WTC11 (cell line): ENCODE data around the gene GNAO1. TPM values are rescaled to one million over a fixed set of nuclear protein-coding genes. Genes with fewer than 3 reads are reported as not detected.
A peak's percentile ranks its signal among the peaks of the same experiment; 100 is the strongest.

Experiments used
- ATAC-seq: fragments of 200-7000 bp; cut with Tn5 transposase; 2 replicates; pipeline ENCODE4 v1.10.0; 2021; ENCODE audit warnings: mild to moderate bottlenecking, moderate library complexity
- CTCF ChIA-PET: fragments of 300-600 bp; sonication (Branson Sonifier 250); formaldehyde crosslinking; loops from one replicate; lab custom pipeline; 2021; ENCODE audit warnings: antibody characterized with exemption; lab: Charles Lee
- POLR2A ChIA-PET: fragments of 350-600 bp; sonication (Branson Sonifier 250); formaldehyde crosslinking; loops from one replicate; lab custom pipeline; 2021; ENCODE audit warnings: antibody characterized with exemption; lab: Charles Lee
- DNase-seq: peaks from one replicate; pipeline ENCODE4 v3.0.0; 2021; ENCODE audit warnings: low spot score
- H3K27ac Mint-ChIP-seq: 2 replicates; pipeline ENCODE4 v1.8.0; 2021; ENCODE audit warnings: mixed read lengths
- H3K27me3 Mint-ChIP-seq: 2 replicates; pipeline ENCODE4 v1.8.0; 2021; ENCODE audit warnings: low read depth, mild to moderate bottlenecking, moderate library complexity, mixed read lengths
- H3K36me3 Mint-ChIP-seq: 2 replicates; pipeline ENCODE4 v1.8.0; 2021; ENCODE audit warnings: mixed read lengths
- H3K4me1 Mint-ChIP-seq: 2 replicates; pipeline ENCODE4 v1.8.0; 2022; ENCODE audit warnings: mixed read lengths
- H3K4me3 Mint-ChIP-seq: 2 replicates; pipeline ENCODE4 v1.8.0; 2021; ENCODE audit warnings: mild to moderate bottlenecking, moderate library complexity, mixed read lengths
- H3K9me3 Mint-ChIP-seq: 2 replicates; pipeline ENCODE4 v1.8.0; 2021; ENCODE audit warnings: mixed read lengths
- CBFB ChIP-seq: sonication (generic); formaldehyde crosslinking; IDR thresholded peaks from 2 replicates; pipeline ENCODE4 v1.8.1; 2022; ENCODE audit warnings: mild to moderate bottlenecking, low read depth, missing genetic modification reagents
- GABPB1 ChIP-seq: sonication (generic); formaldehyde crosslinking; IDR thresholded peaks from 2 replicates; pipeline ENCODE4 v1.8.1; 2023; ENCODE audit warnings: mild to moderate bottlenecking, missing genetic modification reagents
- GTF2I ChIP-seq: fragments of 250-450 bp; sonication (Bioruptor Pico); conservative IDR thresholded peaks from 2 replicates; pipeline ENCODE4 v1.4.0; 2021; ENCODE audit warnings: mild to moderate bottlenecking
- IRF2 ChIP-seq: sonication (generic); formaldehyde crosslinking; IDR thresholded peaks from 2 replicates; pipeline ENCODE4 v1.8.0; 2022; ENCODE audit warnings: low read depth, missing genetic modification reagents, borderline replicate concordance
- JUN ChIP-seq: sonication (generic); formaldehyde crosslinking; IDR thresholded peaks from 2 replicates; pipeline ENCODE4 v1.8.0; 2023; ENCODE audit warnings: mild to moderate bottlenecking, missing genetic modification reagents
- SOX15 ChIP-seq: fragments of 250-450 bp; sonication (Bioruptor Pico); IDR thresholded peaks from 2 replicates; pipeline ENCODE4 v1.9.0; 2021; ENCODE audit warnings: mild to moderate bottlenecking
- ZNF232 ChIP-seq: sonication (generic); formaldehyde crosslinking; IDR thresholded peaks from 2 replicates; pipeline ENCODE4 v1.8.0; 2022; ENCODE audit warnings: mild to moderate bottlenecking, missing genetic modification reagents
- total RNA-seq: library from RNA; stranded (reverse); gene quantifications from 3 replicates; pipeline ENCODE4 v1.2.3, GENCODE V29; 2021
- TF ChIP-seq, protein P1 (sequence below): sonication (generic); formaldehyde crosslinking; IDR thresholded peaks from 2 replicates; pipeline ENCODE4 v1.8.1; 2023; ENCODE audit warnings: mild to moderate bottlenecking, missing genetic modification reagents, borderline replicate concordance
- TF ChIP-seq, protein P2 (sequence below): sonication (generic); formaldehyde crosslinking; IDR thresholded peaks from 2 replicates; pipeline ENCODE4 v1.8.1; 2023; ENCODE audit warnings: mild to moderate bottlenecking, missing genetic modification reagents
- TF ChIP-seq, protein P3 (sequence below): sonication (generic); formaldehyde crosslinking; IDR thresholded peaks from 2 replicates; pipeline ENCODE4 v1.8.1; 2022; ENCODE audit warnings: missing genetic modification reagents, borderline replicate concordance
- TF ChIP-seq, protein P4 (sequence below): sonication (generic); formaldehyde crosslinking; IDR thresholded peaks from 2 replicates; pipeline ENCODE4 v1.8.0; 2023; ENCODE audit warnings: mild to moderate bottlenecking, missing genetic modification reagents
- TF ChIP-seq, protein P5 (sequence below): fragments of 250-450 bp; sonication (Bioruptor Pico); IDR thresholded peaks from 2 replicates; pipeline ENCODE4 v1.9.0; 2021; ENCODE audit warnings: moderate library complexity, mild to moderate bottlenecking, inconsistent platforms, borderline replicate concordance
- TF ChIP-seq, protein P6 (sequence below): fragments of 250-450 bp; sonication (Bioruptor Pico); IDR thresholded peaks from 2 replicates; pipeline ENCODE4 v1.9.0; 2021; ENCODE audit warnings: mild to moderate bottlenecking, borderline replicate concordance
- TF ChIP-seq, protein P7 (sequence below): fragments of 250-450 bp; sonication (Bioruptor Pico); conservative IDR thresholded peaks from 2 replicates; pipeline ENCODE4 v1.9.0; 2021; ENCODE audit warnings: mild to moderate bottlenecking

GNAO1 gene
- total RNA-seq, 1 experiment from 2014 or later = 30.6 TPM

DNA sequence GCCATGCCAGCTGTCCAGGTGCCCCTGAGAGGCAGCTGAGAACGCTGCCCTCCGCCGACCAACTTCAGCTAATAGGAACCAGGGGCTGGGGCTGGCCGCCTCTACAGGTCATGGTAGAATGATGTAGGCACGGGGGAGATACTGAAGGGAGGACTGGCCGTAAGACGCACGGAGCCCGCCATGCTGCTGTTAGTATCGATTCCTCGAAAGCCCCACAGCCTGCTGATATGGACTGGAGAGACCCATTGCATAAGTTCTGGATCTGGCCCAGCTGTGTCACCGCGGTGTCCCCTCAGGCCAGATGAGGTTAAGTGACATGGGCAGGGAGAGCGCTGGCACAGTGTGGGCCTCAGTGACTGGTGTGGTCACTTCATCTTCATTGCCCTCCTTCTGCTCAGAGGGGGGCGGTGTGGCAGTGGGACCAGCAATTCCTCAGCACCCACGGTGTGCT is 158.4 kb downstream of the GNAO1 start:
- Mint-ChIP-seq H3K4me1 (no peaks in the 10 kb centered on the region), H3K4me3 (no peak overlapping the region), H3K36me3 (no peaks in the 10 kb centered on the region), H3K27me3 (no peaks in the 10 kb centered on the region), H3K27ac (no peak overlapping the region), H3K9me3 (no peaks in the 10 kb centered on the region)
- CTCF ChIA-PET = interaction anchor here (1.5 kb wide), 1 partner anchor 32 kb away, joined by 4 read pairs; no protein-coding TSS in a partner anchor
- ATAC-seq (no peak), DNase-seq (no peak)
- POLR2A ChIA-PET = no interaction called here
- TF ChIP-seq, protein P1, sequence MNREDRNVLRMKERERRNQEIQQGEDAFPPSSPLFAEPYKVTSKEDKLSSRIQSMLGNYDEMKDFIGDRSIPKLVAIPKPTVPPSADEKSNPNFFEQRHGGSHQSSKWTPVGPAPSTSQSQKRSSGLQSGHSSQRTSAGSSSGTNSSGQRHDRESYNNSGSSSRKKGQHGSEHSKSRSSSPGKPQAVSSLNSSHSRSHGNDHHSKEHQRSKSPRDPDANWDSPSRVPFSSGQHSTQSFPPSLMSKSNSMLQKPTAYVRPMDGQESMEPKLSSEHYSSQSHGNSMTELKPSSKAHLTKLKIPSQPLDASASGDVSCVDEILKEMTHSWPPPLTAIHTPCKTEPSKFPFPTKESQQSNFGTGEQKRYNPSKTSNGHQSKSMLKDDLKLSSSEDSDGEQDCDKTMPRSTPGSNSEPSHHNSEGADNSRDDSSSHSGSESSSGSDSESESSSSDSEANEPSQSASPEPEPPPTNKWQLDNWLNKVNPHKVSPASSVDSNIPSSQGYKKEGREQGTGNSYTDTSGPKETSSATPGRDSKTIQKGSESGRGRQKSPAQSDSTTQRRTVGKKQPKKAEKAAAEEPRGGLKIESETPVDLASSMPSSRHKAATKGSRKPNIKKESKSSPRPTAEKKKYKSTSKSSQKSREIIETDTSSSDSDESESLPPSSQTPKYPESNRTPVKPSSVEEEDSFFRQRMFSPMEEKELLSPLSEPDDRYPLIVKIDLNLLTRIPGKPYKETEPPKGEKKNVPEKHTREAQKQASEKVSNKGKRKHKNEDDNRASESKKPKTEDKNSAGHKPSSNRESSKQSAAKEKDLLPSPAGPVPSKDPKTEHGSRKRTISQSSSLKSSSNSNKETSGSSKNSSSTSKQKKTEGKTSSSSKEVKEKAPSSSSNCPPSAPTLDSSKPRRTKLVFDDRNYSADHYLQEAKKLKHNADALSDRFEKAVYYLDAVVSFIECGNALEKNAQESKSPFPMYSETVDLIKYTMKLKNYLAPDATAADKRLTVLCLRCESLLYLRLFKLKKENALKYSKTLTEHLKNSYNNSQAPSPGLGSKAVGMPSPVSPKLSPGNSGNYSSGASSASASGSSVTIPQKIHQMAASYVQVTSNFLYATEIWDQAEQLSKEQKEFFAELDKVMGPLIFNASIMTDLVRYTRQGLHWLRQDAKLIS (CRISPR knock-in tag) = no peak
- TF ChIP-seq GABPB1 (CRISPR knock-in tag) = no peak
- no peak for TF ChIP-seq CBFB (CRISPR knock-in tag)
- no peak for TF ChIP-seq SOX15 (CRISPR knock-in tag)
- TF ChIP-seq, protein P2, sequence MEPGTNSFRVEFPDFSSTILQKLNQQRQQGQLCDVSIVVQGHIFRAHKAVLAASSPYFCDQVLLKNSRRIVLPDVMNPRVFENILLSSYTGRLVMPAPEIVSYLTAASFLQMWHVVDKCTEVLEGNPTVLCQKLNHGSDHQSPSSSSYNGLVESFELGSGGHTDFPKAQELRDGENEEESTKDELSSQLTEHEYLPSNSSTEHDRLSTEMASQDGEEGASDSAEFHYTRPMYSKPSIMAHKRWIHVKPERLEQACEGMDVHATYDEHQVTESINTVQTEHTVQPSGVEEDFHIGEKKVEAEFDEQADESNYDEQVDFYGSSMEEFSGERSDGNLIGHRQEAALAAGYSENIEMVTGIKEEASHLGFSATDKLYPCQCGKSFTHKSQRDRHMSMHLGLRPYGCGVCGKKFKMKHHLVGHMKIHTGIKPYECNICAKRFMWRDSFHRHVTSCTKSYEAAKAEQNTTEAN (CRISPR knock-in tag) = no peak
- no peak for TF ChIP-seq JUN (CRISPR knock-in tag)
- TF ChIP-seq, protein P3, sequence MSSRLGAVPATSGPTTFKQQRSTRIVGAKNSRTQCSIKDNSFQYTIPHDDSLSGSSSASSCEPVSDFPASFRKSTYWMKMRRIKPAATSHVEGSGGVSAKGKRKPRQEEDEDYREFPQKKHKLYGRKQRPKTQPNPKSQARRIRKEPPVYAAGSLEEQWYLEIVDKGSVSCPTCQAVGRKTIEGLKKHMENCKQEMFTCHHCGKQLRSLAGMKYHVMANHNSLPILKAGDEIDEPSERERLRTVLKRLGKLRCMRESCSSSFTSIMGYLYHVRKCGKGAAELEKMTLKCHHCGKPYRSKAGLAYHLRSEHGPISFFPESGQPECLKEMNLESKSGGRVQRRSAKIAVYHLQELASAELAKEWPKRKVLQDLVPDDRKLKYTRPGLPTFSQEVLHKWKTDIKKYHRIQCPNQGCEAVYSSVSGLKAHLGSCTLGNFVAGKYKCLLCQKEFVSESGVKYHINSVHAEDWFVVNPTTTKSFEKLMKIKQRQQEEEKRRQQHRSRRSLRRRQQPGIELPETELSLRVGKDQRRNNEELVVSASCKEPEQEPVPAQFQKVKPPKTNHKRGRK (CRISPR knock-in tag) = no peak
- TF ChIP-seq ZNF232 (CRISPR knock-in tag) = no peak
- TF ChIP-seq, protein P4, sequence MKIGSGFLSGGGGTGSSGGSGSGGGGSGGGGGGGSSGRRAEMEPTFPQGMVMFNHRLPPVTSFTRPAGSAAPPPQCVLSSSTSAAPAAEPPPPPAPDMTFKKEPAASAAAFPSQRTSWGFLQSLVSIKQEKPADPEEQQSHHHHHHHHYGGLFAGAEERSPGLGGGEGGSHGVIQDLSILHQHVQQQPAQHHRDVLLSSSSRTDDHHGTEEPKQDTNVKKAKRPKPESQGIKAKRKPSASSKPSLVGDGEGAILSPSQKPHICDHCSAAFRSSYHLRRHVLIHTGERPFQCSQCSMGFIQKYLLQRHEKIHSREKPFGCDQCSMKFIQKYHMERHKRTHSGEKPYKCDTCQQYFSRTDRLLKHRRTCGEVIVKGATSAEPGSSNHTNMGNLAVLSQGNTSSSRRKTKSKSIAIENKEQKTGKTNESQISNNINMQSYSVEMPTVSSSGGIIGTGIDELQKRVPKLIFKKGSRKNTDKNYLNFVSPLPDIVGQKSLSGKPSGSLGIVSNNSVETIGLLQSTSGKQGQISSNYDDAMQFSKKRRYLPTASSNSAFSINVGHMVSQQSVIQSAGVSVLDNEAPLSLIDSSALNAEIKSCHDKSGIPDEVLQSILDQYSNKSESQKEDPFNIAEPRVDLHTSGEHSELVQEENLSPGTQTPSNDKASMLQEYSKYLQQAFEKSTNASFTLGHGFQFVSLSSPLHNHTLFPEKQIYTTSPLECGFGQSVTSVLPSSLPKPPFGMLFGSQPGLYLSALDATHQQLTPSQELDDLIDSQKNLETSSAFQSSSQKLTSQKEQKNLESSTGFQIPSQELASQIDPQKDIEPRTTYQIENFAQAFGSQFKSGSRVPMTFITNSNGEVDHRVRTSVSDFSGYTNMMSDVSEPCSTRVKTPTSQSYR (CRISPR knock-in tag) = no peak
- no peak for TF ChIP-seq GTF2I
- no peak for TF ChIP-seq IRF2 (CRISPR knock-in tag)

DNA sequence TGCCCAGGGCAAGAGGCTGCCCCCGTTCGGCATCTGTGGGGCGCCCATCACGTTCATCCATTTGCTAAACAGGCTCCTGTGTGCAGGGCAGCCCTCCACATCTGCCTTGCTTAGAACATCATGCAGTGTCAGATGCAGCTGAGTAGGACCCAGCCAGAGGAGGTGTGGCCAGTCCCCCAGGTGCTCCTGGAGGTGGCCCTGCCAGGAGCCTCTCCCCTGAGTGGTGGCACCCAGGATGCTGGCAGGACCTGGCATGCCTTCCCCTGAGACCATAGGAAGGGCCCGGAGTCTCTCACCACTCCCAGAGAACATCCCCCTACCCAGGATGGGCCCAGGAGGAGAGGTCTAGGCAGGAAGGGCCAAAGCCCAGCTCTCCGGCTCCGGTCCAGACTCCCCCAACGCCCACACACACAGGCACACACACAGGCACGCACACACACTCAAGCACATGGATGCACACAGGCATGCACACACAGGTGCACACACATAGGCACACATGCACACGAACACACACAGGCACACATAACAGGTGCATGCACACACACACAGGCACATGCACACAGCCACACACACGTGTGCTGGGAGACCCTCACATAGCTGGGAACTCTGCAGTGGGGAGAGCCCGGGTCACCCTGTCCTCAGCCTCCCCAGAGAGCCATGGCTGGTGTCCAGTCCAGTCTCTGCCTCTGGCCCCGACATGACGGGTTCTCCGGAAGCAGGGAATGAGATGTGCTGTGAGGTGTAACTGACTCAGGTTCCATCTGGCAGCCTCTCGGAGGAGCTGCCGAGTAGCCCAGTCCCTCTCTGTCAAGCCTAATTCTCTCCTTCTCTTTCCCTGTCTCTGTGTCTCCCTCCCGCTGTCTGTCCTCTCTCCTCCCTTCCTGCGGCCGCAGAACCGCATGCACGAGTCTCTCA is 159.5 kb downstream of the GNAO1 start:
- Mint-ChIP-seq H3K27me3 (no peaks in the 10 kb centered on the region), H3K4me3 (no peak overlapping the region), H3K9me3 (no peaks in the 10 kb centered on the region), H3K27ac (no peak overlapping the region), H3K4me1 (peaks cover 3% of the 10 kb centered on the region), H3K36me3 (no peaks in the 10 kb centered on the region)
- ATAC-seq (no peak), DNase-seq (peak; percentile 8)
- CTCF ChIA-PET = no interaction called here
- POLR2A ChIA-PET = no interaction called here
- TF ChIP-seq, protein P5, sequence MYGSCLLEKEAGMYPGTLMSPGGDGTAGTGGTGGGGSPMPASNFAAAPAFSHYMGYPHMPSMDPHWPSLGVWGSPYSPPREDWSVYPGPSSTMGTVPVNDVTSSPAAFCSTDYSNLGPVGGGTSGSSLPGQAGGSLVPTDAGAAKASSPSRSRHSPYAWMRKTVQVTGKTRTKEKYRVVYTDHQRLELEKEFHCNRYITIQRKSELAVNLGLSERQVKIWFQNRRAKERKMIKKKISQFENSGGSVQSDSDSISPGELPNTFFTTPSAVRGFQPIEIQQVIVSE (CRISPR knock-in tag) = no peak
- TF ChIP-seq, protein P6, sequence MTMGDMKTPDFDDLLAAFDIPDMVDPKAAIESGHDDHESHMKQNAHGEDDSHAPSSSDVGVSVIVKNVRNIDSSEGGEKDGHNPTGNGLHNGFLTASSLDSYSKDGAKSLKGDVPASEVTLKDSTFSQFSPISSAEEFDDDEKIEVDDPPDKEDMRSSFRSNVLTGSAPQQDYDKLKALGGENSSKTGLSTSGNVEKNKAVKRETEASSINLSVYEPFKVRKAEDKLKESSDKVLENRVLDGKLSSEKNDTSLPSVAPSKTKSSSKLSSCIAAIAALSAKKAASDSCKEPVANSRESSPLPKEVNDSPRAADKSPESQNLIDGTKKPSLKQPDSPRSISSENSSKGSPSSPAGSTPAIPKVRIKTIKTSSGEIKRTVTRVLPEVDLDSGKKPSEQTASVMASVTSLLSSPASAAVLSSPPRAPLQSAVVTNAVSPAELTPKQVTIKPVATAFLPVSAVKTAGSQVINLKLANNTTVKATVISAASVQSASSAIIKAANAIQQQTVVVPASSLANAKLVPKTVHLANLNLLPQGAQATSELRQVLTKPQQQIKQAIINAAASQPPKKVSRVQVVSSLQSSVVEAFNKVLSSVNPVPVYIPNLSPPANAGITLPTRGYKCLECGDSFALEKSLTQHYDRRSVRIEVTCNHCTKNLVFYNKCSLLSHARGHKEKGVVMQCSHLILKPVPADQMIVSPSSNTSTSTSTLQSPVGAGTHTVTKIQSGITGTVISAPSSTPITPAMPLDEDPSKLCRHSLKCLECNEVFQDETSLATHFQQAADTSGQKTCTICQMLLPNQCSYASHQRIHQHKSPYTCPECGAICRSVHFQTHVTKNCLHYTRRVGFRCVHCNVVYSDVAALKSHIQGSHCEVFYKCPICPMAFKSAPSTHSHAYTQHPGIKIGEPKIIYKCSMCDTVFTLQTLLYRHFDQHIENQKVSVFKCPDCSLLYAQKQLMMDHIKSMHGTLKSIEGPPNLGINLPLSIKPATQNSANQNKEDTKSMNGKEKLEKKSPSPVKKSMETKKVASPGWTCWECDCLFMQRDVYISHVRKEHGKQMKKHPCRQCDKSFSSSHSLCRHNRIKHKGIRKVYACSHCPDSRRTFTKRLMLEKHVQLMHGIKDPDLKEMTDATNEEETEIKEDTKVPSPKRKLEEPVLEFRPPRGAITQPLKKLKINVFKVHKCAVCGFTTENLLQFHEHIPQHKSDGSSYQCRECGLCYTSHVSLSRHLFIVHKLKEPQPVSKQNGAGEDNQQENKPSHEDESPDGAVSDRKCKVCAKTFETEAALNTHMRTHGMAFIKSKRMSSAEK (CRISPR knock-in tag) = no peak
- TF ChIP-seq, protein P7, sequence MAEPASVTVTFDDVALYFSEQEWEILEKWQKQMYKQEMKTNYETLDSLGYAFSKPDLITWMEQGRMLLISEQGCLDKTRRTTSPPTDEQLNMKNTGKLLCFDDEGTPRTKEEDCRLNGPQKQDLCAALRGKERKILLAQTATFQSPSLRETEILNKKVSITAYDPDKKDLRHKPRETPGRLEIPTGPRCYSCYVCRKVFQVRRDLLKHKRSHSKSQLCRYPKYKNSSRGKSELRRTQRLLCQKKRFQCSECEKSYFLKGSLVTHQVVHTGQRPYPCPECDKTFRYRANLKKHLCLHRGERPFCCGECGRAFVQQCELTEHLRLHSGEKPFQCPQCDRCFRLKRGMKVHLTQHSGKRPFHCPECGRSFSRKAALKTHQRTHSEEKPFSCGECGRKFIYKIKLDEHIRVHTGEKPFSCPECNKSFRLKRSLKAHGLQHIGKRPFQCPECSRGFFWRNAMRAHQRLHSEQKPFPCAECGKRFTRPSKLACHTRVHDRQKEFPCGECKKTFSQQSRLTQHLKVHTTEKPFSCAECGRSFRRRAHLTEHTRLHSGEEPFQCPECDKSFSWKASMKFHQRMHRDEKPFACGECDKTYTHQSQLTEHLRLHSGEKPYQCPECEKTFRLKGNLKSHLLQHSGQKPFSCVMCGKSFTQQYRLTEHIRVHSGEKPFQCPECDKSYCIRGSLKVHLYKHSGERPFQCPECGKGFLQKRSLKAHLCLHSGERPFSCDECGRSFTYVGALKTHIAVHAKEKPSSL (CRISPR knock-in tag) = no peak
